ENCODE measurements around the gene PYGL. TPM values are rescaled to one million over a fixed set of nuclear protein-coding genes. Genes with fewer than 3 reads are reported as not detected.
"Not testable (repeated sequence)": the region's sequence is repeated elsewhere in the genome, so short reads cannot be mapped to it uniquely, and the experiment has no call there.

PYGL gene
- 105 and 106 TPM in 2 replicates for total RNA-seq (2014; rRNA removed; shearing (Covaris generic))
- 135 and 144 TPM in 2 replicates for polyA plus RNA-seq (2015; cell fraction: cytosol; rRNA removed)
- polyA plus RNA-seq (2015; cell fraction: nucleus; rRNA removed), result 204 and 220 TPM in 2 replicates

DNA sequence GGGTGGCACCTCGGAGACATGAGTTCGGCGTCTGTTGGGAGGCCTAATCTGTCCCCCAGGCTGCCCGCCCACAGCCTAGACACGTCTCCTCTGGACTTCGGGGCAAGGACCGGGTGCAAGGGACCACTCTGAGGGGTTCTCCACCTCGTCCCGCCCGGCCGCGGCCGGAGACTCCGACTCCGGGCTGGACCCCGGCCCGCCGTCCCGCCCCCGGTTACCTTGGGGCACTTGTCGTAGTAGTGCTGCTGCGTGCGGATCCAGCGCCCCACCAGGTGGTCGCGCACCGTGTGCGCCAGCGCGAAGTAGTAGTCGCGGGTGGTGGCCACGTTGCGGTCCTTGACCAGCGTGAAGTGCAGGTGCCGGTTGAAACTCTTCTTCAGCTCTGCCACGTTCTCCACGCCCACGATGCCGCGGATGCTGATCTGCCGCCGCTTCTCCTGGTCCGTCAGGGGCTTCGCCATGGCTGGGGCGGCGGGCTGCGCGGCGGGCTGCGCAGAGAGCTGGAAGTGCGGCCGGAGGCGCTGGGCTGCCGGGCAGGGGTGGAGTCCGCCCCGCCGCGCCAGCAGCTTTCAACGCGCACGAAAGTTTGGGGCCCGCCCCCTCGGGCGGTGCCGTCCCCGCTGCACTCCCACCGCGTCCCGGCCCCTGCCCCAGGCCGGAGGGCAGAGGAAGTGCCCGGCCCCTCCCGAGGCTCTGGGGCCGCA lies at the start of gene PYGL:
Gene PYGL, minus strand, starts transcription at position 541 of the 704 bp plus-strand sequence. Its CDS starts 80 bp downstream, at position 461.
- DNase-seq (ENCODE audit: low read depth), result peak; percentile 78

DNA sequence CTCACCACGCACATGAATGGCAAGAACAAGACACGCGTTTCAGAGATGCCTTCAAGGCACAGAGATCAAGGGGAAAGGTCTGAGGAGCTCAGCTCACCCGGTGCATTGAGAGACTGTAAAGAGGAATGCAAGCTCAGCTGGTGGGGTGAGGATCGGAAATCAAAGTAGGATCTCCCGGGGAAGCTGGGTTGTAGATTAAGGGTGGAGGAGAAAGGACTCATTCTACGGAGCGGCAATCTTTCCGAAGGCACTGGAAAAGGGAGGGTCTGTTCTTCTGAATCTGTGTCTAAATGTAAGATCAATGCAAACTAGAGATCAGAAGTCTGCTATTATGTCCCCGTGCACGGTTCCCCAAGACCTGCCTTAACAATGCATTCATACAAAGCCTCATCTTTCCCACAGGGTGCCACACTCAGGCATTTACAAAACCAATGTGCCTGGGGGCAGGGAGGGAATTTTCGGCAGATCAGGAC lies 41.6 kb upstream of the PYGL start:
- DNase-seq (ENCODE audit: low read depth), result no peak

DNA sequence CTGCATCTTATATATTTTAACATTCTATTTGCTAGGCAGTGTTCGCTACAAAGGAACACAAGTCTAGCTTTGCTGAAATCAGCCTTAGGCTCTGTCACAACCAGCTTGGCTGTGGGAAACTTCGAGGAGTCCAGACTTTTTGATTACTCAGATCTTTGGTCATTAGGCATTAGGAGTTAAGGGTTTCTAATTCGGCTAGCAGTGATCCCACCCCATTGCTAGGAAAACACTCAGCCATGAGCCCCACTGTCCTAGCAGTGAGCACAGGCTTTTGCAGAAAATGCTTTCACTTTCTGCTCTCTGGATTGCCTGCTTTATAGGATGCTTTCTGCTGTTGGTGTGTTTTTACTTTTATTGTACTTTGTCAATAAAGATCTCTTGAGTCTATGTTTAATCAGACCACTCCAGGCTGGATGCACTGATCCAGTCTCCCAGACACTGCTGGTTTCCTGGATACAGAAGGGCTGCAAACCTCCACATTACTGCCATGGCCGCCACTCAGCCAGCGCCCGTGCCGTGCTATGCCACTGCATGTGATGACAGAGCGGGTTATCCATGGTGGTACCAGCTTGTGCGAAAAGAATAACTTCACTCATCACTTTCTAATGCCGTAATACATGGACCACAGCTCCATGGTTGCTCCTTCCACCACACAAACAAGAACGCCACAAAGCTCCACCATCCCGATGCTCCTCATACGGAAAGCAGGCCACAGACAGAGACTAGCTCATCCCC lies 41.0 kb upstream of the PYGL start:
- no peak for DNase-seq (ENCODE audit: low read depth)

DNA sequence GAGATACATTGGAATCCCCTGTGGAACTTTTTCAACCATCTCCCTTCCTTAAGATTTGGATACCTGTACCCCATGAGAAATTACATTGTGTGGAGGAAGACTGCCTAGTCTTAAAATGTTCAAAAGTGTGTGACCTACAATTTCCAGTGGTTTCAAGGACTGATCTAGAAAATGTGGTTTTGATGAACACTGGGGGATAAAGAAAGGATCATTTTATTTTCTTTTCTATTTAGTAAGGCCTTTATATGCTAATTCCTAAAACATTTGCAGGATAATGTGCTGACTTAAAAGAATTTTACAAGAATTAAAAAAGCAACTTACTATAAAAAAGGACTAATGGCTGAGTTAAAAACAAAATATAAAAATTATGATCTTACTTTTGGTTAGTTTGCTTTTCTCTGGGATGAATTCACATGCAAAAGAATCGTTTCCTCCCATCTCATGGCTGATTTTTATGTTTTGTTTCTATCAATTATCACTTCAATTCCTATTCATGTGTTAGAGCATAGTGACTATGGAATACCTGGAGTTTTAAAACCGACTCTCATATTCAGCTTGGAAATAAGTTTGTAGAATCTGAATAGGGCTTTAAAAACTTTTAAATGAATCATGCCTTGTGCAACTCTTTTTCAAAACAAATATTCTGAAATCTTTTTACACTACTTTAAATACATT lies 39.9 kb upstream of the PYGL start:
- DNase-seq (ENCODE audit: low read depth), result no peak

DNA sequence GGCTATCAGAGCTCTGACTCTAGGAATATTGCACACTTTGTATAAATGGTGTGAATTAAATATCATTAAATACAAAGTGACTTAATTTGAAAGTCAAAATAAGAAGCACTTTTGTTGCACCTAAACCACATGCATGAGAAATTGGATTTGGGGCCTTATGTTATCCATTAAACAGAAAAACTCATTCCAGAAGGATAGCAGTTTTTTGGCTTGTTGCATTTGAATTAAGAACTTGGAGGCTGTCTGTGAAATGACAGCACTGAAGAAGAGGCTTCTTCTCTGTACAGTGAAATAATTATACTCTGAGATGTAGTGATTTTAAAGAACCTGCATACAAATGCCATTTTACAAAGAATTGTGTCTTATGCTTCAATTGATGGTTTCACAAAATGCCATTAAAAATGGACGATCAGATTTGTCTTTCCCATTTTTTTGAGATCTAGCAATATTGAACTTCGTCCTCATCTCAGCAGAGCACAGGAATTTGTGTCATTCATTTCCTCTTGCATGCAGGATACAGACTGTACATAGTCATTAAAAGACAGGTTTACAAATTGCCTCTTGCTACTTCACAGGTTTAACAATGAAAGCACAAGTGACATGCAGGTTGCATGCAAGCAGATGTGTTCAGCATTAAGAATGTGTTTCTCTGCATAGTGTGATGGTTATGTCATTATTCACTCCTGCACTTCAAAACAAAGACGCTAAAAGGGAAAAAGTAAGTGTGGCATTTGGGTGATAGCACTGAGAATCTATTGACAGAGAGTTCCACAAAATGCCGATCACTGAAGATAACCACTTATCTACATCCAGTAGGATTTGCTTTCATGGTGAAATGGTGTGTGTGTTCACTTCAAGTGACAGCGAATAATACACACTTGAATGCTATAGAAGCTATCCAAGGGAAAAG lies 35.9 kb upstream of the PYGL start:
- no peak for DNase-seq (ENCODE audit: low read depth)

DNA sequence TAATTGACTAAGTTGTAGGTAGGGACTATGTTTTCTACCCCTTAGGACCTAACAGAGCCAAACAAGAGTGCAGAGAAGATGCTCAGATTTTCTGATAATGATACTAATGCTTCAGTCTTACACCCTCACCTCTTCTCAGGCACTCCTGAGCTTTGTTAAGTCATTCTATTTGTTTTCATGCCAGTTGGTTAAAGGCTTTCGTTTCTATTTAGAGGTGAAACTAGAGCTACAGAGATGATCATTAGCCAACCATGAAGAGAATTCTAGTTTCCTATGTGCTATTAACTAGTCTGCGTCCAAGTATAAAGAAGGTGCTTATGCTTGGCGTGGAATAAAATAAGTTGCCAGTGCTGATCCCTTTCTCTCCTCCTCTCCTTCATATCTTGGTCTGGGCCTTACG lies 34.6 kb upstream of the PYGL start:
- no peak for DNase-seq (ENCODE audit: low read depth)

DNA sequence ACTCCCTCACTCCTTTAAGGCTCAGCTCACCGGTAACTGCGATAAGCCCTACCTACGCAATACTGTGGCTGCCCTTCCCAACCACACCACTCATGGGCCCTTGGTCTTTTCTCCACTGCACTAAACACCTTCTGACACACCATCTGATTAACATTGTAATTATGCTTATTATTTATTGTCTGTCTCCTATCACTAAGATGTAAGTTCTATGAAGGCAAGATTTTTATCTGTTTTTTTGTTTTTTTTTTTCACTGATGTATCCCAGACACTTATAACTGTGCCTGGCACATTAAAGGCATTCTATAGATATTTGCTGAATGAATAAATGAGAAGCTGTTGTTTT lies 34.2 kb upstream of the PYGL start:
- no peak for DNase-seq (ENCODE audit: low read depth)

DNA sequence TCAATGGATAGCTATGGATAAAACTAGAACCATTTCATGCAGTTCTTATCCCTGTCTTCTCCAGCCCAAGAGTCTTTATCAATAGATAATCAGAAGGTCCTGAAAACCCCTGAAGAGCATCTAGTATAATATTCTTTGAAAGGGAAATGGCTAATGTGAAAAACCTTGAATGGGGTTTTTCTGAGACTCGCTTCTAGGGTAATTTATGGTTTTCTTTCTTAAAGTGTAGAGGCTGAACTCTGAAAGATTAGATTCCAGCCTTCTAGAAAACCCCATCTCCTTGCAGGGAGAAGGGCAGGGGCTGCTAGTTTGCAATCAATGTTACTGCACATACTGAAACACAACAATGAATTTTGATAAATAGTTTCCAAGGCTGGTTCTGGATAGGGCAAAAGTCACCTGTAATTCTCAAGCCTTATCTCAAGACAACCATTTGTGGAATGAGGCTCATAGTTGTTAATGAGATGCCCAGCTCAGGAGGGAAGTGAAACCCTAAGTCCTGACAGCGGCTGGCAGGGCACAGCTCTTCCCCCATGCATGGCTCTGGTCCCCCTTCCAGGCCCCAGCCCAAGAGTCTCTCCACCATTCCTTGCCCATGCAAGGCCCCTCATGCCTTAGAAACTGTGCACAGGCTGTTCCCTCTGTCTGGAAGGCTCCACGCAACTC lies 33.7 kb upstream of the PYGL start:
- DNase-seq (ENCODE audit: low read depth), result no peak

DNA sequence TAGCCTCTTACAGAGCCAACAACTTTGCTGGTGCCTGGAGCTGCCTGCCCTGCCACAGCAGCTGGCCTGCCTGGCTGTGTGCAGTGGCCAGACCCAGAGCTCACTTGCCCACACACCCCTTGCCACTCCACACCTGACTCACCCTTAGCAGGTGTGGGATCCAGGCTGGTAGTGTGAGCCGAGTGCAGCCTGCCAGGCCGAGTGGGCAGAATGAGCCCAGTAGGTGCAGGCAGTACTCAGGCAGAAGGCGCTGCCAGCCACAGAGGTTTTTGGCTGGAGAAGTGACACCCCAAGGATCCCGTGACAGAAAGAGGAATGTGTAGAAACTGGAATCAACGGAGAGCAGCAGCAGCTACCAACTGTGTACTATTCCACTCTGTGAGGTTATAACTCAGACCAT lies 29.8 kb upstream of the PYGL start:
- DNase-seq (ENCODE audit: low read depth), result no peak

DNA sequence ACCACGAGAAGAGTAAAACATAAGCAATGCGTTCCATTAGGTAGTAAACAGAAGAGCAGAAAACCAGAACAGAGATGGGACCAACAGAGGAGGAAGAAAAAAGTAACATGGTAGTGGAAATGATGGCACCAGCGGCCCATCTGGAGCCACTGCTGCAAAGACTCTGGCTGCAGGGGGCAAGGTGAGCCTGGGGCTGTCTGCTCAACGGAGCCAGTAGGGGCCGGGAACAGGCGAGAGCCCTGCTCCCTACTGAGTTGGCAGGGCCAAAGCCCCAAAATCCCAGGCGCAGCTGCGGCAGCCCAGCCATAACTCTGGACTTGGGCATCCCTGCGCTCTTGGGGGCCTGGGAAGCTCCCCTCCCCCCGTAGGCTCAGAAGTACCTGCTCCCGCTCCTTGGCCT lies 28.5 kb upstream of the PYGL start:
- no peak for DNase-seq (ENCODE audit: low read depth)

DNA sequence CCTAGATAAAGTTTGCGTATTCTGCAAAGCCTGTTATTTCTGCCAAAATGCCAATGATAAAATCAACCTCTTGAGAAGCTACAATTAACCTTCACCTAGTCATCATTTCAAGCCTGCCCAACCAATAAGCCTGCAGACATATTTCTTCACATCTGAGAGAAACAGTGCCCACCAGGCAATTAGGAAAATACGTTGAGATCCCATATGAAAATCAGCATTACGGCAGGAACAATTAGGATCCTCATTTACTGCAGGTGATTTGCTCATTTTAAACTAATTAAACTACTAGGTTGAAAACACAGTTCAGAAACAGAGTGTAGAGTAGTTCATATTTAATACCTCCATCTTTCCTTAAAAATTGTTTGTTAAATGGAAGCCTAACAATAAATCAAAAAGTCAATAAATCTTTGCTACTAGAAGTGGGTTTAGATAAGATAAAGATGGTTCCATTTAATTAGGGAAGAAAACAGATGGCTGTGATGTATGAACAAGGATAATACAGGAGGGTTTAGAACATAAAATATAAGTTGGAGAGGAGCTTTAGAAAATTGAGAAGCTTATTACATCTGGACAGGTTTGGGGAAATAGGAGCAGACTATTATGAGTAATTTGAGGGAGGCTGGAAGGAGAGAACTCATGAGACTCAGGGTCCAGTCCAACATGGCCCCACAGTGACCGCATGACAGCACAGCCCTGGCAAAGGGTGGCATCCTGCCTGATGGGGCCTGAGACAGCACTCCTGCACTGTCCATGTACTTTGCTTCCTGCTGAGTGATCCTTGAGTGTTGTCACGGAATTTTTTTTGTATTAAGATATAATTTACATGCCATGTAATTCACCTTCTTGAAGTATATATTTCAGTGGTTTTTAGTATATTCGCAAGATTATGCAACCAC lies 26.9 kb upstream of the PYGL start:
- DNase-seq (ENCODE audit: low read depth), result no peak

DNA sequence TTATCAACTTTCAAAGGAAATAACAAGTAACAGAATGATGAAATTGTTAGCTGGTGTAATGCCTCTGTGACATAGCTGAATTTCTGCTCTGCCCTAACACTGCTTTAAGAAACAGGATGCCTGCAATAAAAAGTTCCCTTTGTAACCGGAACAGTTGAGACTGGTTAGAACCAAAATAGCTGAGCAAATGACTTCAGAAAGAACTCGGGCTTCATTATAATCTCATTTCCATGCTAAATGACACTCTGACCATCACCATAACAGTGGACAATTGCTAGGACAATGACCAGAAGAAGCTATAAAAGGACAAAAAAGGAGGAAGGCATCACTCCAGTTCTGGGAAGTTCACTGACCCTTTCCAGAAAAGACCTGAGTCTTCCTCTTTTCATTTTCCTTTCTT lies 23.5 kb upstream of the PYGL start:
- DNase-seq (ENCODE audit: low read depth), result no peak

DNA sequence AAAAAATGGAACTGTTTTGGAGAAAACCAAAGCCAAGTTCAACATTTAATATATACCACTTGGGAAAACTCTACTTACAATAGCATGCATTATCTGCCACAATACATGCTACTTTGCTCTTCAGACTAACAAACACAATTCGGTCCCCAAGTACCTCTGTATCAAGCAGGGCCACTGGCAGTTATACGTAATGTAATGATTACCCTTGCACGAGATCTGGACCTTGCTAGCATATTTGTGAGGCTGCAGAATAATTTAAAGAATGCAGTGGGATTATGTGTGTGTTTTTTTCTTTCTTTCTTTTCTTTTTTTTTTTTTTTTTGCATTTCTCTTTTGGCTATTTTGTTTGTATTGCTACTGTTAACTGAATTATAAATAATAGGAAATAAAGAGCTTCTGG lies 22.8 kb upstream of the PYGL start:
- no peak for DNase-seq (ENCODE audit: low read depth)

DNA sequence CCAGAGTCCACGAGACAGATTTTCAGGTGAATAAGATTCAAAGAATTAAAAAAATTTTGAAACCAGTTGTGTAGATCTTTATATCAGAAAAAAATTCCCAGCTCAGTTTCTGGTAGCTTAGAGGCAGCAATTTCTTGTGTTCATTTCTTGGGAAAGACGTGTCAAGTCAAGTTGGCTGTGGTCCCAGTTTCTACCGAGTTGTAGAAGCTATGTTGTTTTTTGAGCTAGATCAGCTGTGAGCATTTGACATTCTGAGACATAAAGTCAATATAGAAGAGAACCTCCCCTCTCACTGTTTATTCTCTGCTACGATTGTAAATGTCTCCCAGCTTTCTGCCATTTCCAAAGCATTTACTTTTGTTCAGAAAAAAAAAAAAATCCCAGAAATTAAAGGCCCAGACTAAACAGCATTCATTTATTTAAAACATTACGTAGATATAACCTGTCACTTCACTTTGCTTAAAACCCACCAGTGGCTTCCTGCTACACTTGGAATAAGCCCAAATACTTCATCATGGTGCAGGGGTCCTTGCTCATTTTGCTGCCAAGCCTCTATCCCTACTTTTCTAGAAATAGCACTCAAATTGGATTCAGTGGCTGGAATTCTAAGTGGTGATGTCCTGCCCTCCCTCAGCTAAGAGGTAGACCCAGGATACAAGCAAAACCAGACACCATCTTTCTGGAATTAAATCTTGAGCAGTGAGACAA lies 20.6 kb upstream of the PYGL start:
- peak; percentile 66 for DNase-seq (ENCODE audit: low read depth)

DNA sequence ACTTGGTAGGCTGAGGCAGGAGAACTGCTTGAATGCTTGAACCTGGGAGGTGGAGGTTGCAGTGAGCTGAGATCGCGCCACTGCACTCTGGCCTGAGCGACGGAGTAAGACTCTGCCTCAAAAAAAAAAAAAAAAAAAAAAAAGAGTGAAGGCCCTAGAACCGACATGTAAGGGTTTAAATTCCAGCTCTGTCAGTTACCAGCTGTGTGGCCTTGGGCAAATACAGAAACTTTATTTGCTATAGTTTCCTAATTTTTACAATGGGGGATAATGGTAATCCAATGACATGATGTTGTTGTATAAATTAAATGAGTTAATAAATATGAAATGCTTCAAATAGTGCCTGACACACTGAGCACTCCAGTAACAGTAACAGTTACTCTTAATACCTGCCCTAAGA lies 19.6 kb upstream of the PYGL start:
- DNase-seq (ENCODE audit: low read depth), result no peak

DNA sequence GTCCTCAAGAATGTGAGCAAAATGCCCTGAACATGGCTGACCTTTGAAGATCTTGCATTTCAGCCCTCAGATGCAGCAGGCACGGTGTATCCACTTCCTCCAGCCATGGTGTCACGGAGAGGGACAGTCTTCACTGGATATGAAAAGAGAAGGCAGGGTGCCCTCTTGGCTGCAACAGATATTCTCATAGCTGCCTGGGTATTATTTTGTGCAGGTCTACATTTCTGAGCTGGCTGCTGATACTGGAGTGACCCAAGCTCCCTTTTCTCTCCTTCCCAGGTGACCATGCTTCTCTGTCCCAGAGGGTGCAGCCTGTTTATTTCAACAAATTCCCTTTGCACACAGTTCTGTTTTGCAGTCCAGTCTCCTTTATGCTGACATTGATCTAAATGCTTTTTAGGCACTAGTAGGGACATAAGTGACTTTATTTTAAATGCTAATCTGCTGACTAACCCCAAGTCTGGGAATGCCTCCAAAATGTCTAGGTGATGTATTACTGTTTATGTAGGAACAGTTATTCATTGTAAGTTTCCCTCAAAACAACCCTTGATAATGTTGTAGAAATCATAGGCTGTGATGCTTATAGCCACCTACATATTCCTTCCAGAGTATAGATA lies 17.4 kb upstream of the PYGL start:
- peak; percentile 84 for DNase-seq (ENCODE audit: low read depth)

DNA sequence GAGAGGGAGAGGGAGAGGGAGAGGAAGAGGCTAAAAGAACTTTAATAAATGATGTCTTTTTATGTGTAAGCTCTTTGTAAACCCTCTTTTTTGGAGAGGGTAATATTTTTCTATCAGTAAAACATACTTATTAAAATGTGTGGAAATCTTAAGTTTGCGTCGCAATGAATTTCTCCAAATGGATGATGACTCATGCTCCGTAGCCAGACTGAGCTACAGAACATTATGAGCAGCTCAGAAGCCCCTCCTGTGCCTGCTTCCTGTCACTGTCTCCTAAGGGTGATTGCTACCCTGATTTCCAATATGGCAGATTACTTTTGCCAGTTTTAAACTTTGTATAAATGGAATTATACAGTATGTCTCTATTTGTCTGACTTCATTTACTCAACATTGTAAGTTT lies 13.0 kb upstream of the PYGL start:
- DNase-seq (ENCODE audit: low read depth), result no peak

DNA sequence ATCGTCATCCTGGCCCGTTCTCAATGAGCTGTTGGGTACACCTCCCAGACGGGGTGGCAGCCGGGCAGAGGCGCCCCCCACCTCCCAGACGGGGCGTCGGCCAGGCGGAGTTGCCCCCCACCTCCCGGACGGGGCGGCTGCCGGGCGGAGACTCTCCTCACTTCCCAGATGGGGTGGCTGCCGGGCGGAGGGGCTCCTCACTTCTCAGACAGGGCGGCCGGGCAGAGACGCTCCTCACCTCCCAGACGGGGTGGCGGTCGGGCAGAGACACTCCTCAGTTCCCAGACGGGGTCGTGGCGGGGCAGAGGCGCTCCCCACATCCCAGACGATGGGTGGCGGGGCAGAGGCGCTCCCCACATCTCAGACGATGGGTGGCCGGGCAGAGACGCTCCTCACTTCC lies 12.1 kb upstream of the PYGL start:
- DNase-seq (ENCODE audit: low read depth), result not testable (repeated sequence)
